ENCODE measurements around the gene CDC42BPA.

- TF ChIP-seq CTCF (conservative IDR thresholded peaks at IDR 0.05 in 1 of 2, IDR thresholded peaks at IDR 0.05 in 1 of 2; ENCODE audit: extremely low read depth in 1 of 2, insufficient read depth in 1 of 2, low read depth in 1 of 2, low read length in 2 of 2) (no peak), EZH2 (IDR thresholded peaks at IDR 0.05; ENCODE audit: borderline replicate concordance, low read length) (no peak)
Observed at GRCh38 chr1:227321035-227321434, 2.7 kb upstream of the CDC42BPA start.

Data from mammary epithelial cell (primary cell).